T-helper 22 cell (primary cell): ENCODE data around the gene LAMB1.
"Not testable (repeated sequence)": the region's sequence is repeated elsewhere in the genome, so short reads cannot be mapped to it uniquely, and the experiment has no call there.

Experiments
- DNase-seq: peaks from one replicate; pipeline ENCODE4 v3.0.0-alpha.2; 2020; ENCODE audit warnings: low read depth

Gene LAMB1

GRCh38 chr7:107946451-107946850 is 56.5 kb downstream of the LAMB1 start:
- no peak for DNase-seq

DNA sequence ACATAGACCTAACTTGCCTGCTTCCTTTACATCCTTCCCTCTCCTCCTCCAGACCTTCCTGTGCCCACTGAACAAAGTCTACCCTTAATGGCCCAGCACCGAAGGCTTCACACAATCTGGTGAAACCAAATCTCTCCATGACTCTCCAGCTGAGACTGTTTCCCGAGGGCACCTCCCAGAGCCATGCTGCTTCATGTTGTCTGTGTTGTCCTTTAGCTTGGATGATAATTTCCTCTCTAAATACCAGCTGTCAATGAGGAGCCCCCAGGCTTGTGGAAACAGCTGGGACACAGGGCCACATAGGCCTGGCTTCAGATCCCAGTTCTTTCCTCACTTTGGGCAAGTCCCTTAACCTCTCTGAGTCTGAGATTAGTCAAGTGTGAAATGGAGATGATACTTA is 57.6 kb downstream of the LAMB1 start:
- no peak for DNase-seq

GRCh38 chr7:107944411-107945169 is 58.4 kb downstream of the LAMB1 start:
- DNase-seq, result no peak

- DNase-seq, result no peak
These were observed 59.9 kb downstream of the LAMB1 start for GRCh38 chr7:107943018-107943417.

DNA sequence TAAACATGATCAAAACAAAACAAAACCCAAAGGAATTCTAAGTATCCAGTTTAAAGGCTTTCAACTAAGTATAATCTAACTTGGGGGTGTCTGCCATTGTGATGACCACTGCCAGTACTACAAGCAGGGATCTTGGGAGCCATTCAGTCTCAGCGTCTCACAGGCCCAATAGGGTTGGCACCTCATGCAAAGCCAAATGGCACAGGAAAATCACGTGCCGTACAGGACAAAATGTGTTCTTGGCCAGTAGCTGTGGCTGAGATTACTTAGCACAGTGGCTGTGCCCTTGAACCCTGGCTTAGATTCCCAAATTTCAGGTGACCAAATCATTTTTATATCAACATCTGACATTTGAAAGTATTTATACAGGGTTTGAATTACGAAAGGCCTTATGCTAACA is 62.0 kb downstream of the LAMB1 start:
- no peak for DNase-seq

DNA sequence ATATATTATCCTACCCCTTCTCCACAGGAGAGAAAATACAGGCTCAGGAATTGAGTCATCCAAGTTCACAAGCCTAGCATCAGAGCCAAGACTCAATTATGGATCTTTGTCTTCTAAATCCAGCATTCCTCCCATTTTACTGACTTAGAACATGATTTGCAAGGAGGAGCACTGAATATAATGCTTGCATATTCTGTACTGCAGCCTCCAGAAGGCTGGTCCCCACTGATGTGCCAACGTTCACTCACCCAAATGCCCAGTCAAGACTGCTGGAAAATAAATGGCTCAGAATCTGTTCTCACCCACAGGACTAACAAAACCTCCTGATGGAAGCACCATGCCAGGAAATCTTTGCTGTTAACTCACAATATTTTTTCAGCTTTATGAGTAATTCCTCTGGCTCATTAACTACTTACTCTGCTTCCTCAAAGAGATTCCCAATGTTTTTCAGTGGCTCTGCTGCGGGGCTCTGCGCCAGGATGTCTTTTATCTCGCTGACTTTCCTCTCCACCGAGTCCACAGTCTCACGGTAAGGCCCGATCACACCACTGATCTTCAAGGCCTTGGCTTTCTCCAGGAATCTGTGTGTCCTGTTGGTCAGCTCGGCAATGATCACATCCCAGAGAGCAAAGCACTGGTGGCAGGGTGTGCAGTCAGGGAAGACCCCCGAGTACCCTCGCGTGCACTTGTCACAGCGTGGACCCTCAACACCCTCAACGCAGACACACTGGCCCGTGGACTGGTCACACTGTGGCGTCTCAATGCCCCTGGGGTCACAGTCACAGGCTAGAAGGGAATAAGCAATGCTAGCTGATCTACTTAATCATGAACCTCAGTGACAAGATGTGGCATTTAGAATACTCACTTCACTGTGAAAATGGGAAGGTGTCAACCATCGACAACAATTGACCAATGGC is 63.1 kb downstream of the LAMB1 start:
- DNase-seq, result no peak

- no peak for DNase-seq
These were observed 64.3 kb downstream of the LAMB1 start for GRCh38 chr7:107938456-107939250.

DNA sequence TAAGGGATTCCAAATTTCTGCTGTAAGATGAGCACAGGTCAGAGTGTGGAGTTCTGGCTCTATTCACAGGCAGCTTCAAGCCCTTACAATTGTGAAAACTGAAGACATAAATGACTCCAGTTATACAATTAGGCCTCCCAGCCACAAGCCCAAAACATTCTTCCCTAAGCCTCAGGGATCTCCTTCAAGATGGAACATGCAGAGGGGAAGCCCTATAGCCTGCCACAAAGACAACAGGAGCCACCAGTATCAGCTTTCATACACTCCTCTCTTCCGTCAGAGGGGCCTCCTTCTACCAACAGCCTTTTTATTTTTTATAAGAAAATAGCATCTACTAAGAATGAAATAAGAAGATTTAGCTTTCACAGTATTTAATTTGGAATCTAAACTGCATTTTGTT is 65.4 kb downstream of the LAMB1 start:
- no peak for DNase-seq

GRCh38 chr7:107936312-107936711 is 66.6 kb downstream of the LAMB1 start:
- no peak for DNase-seq

DNA sequence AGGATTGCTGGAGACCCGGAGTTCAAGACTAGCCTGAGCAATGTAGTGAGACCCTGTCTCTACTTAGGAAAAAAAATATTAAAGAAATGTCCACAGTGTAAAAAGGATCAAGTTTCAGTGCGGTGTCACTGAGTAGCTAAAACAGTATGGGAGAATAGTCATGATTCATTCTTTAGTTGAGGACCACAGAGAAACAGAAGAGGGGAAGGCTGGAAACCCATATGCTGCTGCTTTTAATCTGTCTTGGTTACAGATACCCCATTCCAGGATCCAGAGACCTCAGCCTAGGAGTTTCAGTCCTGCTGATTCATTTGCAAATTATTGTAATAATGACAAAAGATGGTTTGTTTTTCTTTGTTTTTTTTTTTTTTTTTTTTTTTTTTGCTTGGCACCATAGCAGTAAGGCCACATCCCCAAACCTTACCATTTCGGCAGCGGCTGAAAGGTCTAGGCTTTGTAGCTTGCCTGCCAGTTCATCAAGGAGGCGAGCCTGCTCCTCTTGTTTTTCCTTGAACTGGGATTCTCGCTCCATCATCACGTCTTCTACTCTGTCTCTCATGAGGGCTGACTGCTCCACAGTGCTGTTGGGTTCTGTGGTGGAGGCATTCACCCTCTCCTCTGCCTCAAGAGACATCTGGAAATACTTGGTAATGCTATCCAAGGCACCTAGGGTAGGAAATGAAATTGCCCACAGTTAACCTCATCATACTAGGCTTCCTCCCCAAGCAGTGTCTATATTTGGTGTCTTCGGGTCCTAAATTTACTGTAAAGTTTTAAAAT is 67.8 kb downstream of the LAMB1 start:
- no peak for DNase-seq

GRCh38 chr7:107933386-107934013 is 69.5 kb downstream of the LAMB1 start:
- no peak for DNase-seq

GRCh38 chr7:107932805-107933204 is 70.2 kb downstream of the LAMB1 start:
- DNase-seq, result no peak

- no peak for DNase-seq
These were observed 71.0 kb downstream of the LAMB1 start for GRCh38 chr7:107931740-107932515.

- DNase-seq, result no peak
These were observed 76.5 kb downstream of the LAMB1 start for GRCh38 chr7:107926481-107926880.

DNA sequence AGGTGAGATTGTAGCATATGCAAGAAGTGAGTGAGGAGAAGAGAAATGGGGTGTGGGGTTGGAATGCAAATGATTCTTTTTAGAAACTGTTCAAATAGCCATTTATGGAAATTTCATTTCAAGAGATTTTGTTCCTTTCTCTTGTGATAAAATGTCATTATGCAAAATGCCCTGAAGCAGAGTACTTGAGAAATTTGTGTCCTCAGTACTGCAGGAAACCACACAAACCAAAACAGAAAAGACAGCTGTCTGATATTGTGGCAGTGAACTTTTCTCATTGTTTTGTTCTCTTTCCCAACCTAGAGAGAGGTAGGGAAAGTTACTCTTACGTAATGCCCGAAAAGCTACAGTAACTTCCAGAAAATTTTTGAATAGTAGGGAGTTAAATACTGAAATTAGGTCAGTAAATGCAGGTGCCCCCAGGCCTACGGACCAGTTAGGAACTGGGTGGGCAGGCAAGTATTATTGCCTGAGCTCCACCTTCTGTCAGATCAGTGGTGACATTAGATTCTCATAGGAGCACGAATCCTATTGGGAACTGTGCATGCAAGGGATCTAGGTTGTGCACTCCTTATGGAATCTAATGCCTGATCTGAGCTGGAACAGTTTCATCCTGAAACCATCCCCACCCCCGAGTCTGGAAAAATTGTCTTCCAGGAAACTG is 78.0 kb downstream of the LAMB1 start:
- DNase-seq, result no peak

DNA sequence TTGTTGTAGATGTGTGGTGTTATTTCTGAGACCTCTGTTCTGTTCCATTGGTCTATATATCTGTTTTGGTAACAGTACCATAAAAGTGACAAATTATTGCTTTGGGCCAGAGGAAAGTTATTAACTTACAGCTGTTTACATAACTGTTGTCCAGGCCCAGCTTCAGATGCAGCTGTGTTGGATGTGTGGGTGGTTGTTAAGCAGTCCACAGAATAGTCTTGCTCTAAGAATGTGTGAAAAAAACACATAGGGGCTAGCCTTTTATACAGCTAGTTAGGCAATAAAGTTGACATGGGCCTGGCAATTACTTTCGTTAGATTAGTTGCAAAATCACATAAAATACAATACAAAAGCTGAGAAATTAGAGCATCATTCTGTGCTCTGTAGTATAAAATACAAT is 80.1 kb downstream of the LAMB1 start:
- no peak for DNase-seq

DNA sequence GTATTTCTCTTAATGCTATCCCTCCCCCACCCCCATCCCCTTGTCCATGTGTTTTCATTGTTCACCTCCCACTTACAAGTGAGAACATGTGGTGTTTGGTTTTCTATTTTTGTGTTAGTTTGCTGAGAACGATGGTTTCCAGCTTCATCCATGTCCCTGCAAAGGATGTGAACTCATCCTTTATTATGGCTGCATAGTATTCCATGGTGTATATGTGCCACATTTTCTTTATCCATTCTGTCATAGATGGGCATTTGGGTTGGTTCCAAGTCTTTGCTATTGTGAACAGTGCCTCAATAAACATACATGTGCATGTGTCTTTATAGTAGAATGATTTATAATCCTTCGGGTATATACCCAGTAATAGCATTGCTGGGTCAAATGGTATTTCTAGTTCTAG is 81.1 kb downstream of the LAMB1 start:
- not testable (repeated sequence) for DNase-seq

- no peak for DNase-seq
These were observed 82.8 kb downstream of the LAMB1 start for GRCh38 chr7:107920048-107920772.

DNA sequence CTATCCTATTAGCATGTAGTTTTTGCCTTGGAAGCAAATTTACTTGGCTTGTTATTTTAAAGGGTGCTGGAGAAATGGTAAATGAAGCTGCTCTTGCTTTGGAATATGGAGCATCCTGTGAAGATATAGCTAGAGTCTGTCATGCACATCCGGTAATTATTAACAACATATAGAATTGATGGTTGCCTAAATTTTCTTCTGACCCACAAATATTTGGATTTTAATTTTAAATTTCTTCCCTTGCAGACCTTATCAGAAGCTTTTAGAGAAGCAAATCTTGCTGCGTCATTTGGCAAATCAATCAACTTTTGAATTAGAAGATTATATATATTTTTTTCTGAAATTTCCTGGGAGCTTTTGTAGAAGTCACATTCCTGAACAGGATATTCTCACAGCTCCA is 84.0 kb downstream of the LAMB1 start:
- DNase-seq, result no peak
